ENCODE measurements around the gene COPZ2.
A peak's percentile ranks its signal among the peaks of the same experiment; 100 is the strongest.
"Not testable (repeated sequence)": the region's sequence is repeated elsewhere in the genome, so short reads cannot be mapped to it uniquely, and the experiment has no call there.

Gene COPZ2

GRCh38 chr17:48037036-48037837, at the start of gene COPZ2:
TSS of gene COPZ2 (minus strand) at chr17:48037797. CDS start at chr17:48037777, 20 bp downstream.
- DNase-seq (ENCODE audit: low read depth), result no peak

- no peak for DNase-seq (ENCODE audit: low read depth)
Measured at GRCh38 chr17:48084932-48085331, 47.3 kb upstream of the COPZ2 start.

GRCh38 chr17:48081858-48082257, 44.3 kb upstream of the COPZ2 start:
- DNase-seq (ENCODE audit: low read depth), result no peak

- DNase-seq (ENCODE audit: low read depth), result not testable (repeated sequence)
Measured at GRCh38 chr17:48077152-48077551, 39.6 kb upstream of the COPZ2 start.

- peak; percentile 51 for DNase-seq (ENCODE audit: low read depth)
Measured at GRCh38 chr17:48074322-48075081, 36.9 kb upstream of the COPZ2 start.

GRCh38 chr17:48073566-48074094, 36.0 kb upstream of the COPZ2 start:
- not testable (repeated sequence) for DNase-seq (ENCODE audit: low read depth)

GRCh38 chr17:48072811-48073210, 35.2 kb upstream of the COPZ2 start:
- DNase-seq (ENCODE audit: low read depth), result not testable (repeated sequence)

- no peak for DNase-seq (ENCODE audit: low read depth)
Measured at GRCh38 chr17:48071654-48072053, 34.1 kb upstream of the COPZ2 start.

GRCh38 chr17:48070195-48070594, 32.6 kb upstream of the COPZ2 start:
- DNase-seq (ENCODE audit: low read depth), result no peak

GRCh38 chr17:48068491-48068961, 30.9 kb upstream of the COPZ2 start:
- DNase-seq (ENCODE audit: low read depth), result peak; percentile 52

GRCh38 chr17:48067808-48068207, 30.2 kb upstream of the COPZ2 start:
- DNase-seq (ENCODE audit: low read depth), result not testable (repeated sequence)

GRCh38 chr17:48067245-48067644, 29.6 kb upstream of the COPZ2 start:
- no peak for DNase-seq (ENCODE audit: low read depth)

GRCh38 chr17:48066656-48067055, 29.1 kb upstream of the COPZ2 start:
- no peak for DNase-seq (ENCODE audit: low read depth)

- no peak for DNase-seq (ENCODE audit: low read depth)
Measured at GRCh38 chr17:48066192-48066591, 28.6 kb upstream of the COPZ2 start.

GRCh38 chr17:48064638-48065037, 27.0 kb upstream of the COPZ2 start:
- no peak for DNase-seq (ENCODE audit: low read depth)

- no peak for DNase-seq (ENCODE audit: low read depth)
Measured at GRCh38 chr17:48062273-48062672, 24.7 kb upstream of the COPZ2 start.

- DNase-seq (ENCODE audit: low read depth), result no peak
Measured at GRCh38 chr17:48060249-48060648, 22.7 kb upstream of the COPZ2 start.

GRCh38 chr17:48059125-48059668, 21.6 kb upstream of the COPZ2 start:
- no peak for DNase-seq (ENCODE audit: low read depth)

GRCh38 chr17:48058393-48059124, 21.0 kb upstream of the COPZ2 start:
- no peak for DNase-seq (ENCODE audit: low read depth)

GRCh38 chr17:48057626-48058025, 20.0 kb upstream of the COPZ2 start:
- no peak for DNase-seq (ENCODE audit: low read depth)

- DNase-seq (ENCODE audit: low read depth), result no peak
Measured at GRCh38 chr17:48056879-48057278, 19.3 kb upstream of the COPZ2 start.

- DNase-seq (ENCODE audit: low read depth), result no peak
Measured at GRCh38 chr17:48056246-48056745, 18.7 kb upstream of the COPZ2 start.

Measured in HS-5 (cell line).